Measurements from ENCODE around the gene KLF15.
A peak's percentile ranks its signal among the peaks of the same experiment; 100 is the strongest.

The KLF15 gene

DNA sequence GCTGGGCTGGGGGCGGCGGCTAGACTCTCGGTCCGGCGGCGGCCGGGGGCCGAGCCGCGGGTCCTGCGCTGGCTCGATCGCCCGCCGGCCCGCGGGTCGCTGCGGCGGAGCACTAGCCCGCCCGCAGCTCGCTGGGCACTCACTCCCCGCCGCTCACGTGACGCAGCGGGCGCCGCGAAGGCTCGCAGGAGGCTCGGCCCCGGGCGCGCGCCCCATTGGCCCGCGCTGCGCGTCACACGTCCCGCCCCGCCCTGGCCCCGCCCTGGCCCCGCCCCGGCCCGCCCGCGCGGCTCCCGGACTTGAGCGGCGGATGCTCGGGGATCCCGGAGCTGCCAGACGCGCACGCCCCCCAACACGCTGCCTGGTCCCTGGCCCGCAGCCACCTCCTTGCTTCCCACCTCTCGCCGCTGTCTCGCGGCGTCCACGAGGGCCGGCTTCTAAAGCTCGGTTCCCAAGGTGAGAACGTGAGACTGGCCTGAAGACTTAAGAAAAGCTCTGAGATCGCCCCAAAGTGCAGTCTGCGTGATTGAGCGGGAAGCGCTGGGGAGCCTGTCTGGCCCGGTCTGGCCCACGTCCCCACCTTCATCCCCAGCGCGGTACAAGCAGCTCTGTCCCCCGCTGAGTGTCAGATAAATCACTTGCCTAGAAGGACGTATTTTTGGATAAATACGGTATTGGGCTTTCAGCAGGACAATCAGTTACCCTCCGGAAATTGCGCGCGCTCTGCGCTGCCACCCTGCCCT lies at the start of gene KLF15:
TSS of gene KLF15 (minus strand) at position 114 of the 743 bp plus-strand sequence. CDS start 4,486 bp downstream, outside the sequence.
- peak within 1 kb of the TSS; percentile 52 for H3K4me3 ChIP-seq (ENCODE audit: low read length)
- TF ChIP-seq, protein P1, sequence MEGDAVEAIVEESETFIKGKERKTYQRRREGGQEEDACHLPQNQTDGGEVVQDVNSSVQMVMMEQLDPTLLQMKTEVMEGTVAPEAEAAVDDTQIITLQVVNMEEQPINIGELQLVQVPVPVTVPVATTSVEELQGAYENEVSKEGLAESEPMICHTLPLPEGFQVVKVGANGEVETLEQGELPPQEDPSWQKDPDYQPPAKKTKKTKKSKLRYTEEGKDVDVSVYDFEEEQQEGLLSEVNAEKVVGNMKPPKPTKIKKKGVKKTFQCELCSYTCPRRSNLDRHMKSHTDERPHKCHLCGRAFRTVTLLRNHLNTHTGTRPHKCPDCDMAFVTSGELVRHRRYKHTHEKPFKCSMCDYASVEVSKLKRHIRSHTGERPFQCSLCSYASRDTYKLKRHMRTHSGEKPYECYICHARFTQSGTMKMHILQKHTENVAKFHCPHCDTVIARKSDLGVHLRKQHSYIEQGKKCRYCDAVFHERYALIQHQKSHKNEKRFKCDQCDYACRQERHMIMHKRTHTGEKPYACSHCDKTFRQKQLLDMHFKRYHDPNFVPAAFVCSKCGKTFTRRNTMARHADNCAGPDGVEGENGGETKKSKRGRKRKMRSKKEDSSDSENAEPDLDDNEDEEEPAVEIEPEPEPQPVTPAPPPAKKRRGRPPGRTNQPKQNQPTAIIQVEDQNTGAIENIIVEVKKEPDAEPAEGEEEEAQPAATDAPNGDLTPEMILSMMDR (IDR thresholded peaks at IDR 0.05; ENCODE audit: insufficient read depth, low read depth, low read length, missing control alignments) = no peak
- peak; percentile 85 for DNase-seq (ENCODE audit: low read depth)

DNA sequence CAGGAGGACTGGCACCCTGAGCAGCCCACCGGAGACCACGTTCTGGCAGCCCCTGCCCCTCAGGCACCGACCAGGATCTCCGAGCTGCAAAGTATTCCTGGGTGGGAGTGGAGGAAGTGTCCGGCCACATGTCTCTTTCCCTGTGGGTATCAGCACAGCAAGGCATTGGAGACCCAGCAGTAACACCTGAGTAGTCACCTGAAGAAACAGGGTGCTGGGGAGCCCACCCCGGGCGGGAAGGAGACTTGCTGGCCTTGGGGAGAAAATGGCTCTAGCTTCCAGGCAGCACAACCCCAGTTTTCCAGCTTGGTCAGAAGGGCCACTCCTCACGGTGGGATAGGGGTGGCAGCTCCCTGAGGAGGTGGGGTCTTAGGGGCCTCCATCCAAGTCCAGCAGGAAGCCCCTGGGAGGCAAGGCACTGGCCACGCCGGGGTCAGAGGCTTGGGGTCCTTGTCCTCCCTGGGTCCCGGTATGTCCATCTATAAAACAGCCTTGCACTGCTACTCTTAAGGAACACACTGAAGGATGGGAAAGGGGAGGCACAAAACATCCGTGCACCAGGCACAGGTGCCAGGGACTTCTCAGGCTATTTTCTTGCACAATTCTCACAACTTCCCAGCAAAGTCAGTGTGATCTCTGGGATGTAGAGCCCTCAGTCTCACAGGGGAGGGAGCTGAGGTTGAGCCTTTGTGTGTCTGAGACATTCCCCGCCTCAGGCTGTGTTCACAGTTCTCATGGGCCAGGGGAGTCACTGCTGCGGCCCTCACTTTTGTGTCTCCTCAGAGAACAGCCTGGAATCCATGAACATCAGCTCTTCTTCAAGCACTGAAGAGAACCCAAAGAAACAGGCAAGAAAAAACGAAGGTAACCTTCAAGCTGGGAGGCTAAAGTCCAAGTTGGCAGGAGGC lies 49.4 kb upstream of the KLF15 start:
- TF ChIP-seq, protein P1 (IDR thresholded peaks at IDR 0.05; ENCODE audit: insufficient read depth, low read depth, low read length, missing control alignments) = no peak
- no peak overlapping the region for H3K4me3 ChIP-seq (ENCODE audit: low read length)
- DNase-seq (ENCODE audit: low read depth) = no peak

GRCh38 chr3:126402666-126403302 lies 45.6 kb upstream of the KLF15 start:
- no peak overlapping the region for H3K4me3 ChIP-seq (ENCODE audit: low read length)
- TF ChIP-seq, protein P1 (IDR thresholded peaks at IDR 0.05; ENCODE audit: insufficient read depth, low read depth, low read length, missing control alignments) = no peak
- DNase-seq (ENCODE audit: low read depth) = no peak

GRCh38 chr3:126402178-126402577 lies 45.0 kb upstream of the KLF15 start:
- DNase-seq (ENCODE audit: low read depth) = no peak
- H3K4me3 ChIP-seq (ENCODE audit: low read length) = no peak overlapping the region
- TF ChIP-seq, protein P1 (IDR thresholded peaks at IDR 0.05; ENCODE audit: insufficient read depth, low read depth, low read length, missing control alignments) = no peak

DNA sequence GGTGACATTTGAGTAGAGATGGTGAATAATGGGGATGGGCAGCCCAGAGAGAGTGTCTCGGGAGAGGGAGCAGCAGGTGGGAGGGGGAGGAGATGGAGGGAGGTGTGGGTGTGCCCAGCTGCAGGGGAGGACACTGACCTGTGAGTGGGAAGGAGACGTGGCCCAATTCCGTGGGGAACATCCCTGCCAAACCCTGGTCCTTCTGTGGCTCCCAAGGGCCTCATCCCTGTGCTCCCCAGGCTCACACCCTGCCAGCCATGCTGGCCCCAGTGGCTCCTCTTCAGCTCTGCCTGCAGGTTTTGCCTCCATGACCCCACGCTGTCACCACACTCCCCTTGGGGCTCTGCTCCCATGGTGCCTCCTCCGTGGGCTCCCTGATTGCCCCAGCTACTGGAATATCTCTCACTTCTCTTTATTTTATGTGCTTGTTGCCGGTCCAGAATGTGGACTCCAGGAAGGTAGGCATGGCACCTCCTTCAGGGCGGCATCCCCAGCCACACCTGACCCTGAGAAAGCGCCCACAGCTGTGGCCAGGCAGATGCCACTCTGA lies 44.5 kb upstream of the KLF15 start:
- TF ChIP-seq, protein P1 (IDR thresholded peaks at IDR 0.05; ENCODE audit: insufficient read depth, low read depth, low read length, missing control alignments) = no peak
- no peak for DNase-seq (ENCODE audit: low read depth)
- H3K4me3 ChIP-seq (ENCODE audit: low read length) = no peak overlapping the region

GRCh38 chr3:126399756-126400155 lies 42.5 kb upstream of the KLF15 start:
- no peak for DNase-seq (ENCODE audit: low read depth)
- TF ChIP-seq, protein P1 (IDR thresholded peaks at IDR 0.05; ENCODE audit: insufficient read depth, low read depth, low read length, missing control alignments) = no peak
- H3K4me3 ChIP-seq (ENCODE audit: low read length) = no peak overlapping the region

Data from epithelial cell of esophagus (primary cell).